GM06990 (cell line): ENCODE results near the gene TNFRSF8.

ENCODE experiments used
- DNase-seq: peaks from one replicate; pipeline ENCODE4 v3.0.0-alpha.2; 2011; ENCODE audit not compliant: insufficient read length; ENCODE audit errors: extremely low read depth
- H3K27me3 ChIP-seq: replicated peaks from 2 replicates; pipeline ENCODE4 v1.6.0; 2011; ENCODE audit warnings: low read length; ENCODE audit not compliant: control insufficient read depth, insufficient read depth
- H3K36me3 ChIP-seq: 2 replicates; pipeline ENCODE4 v1.5.1; 2011; ENCODE audit warnings: low read length; ENCODE audit not compliant: control insufficient read depth, insufficient read depth
- H3K4me3 ChIP-seq: replicated peaks from 2 replicates; pipeline ENCODE4 v1.5.1; 2011; ENCODE audit warnings: low read depth, mild to moderate bottlenecking, control low read depth, low read length
- TF ChIP-seq, protein P1 (sequence below): IDR thresholded peaks from 2 replicates; pipeline ENCODE4 v1.5.1; 2011; ENCODE audit warnings: low read length, control low read depth, mild to moderate bottlenecking, inconsistent platforms; ENCODE audit not compliant: insufficient read depth, poor library complexity, severe bottlenecking

TNFRSF8 gene

DNA sequence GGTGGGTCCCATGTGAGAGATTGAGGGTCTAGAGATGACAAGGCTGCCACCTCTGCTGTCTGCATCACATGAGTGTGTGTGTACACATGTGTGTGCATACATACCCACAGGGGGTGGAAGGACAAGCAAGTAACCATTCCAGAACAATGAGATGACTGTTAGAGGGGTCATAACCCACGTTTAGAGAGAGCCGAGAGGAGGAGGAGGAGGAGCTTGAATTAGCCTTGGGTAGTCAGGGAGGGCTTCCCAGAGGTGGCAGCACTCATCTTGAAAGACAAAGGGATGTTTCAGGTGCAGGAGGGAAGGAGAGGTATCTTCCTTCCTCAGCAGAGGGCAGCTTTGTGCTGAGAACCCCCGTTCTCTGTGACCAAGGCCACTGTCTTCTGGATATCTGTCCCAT is 125.0 kb downstream of the TNFRSF8 start:
- TF ChIP-seq, protein P1, sequence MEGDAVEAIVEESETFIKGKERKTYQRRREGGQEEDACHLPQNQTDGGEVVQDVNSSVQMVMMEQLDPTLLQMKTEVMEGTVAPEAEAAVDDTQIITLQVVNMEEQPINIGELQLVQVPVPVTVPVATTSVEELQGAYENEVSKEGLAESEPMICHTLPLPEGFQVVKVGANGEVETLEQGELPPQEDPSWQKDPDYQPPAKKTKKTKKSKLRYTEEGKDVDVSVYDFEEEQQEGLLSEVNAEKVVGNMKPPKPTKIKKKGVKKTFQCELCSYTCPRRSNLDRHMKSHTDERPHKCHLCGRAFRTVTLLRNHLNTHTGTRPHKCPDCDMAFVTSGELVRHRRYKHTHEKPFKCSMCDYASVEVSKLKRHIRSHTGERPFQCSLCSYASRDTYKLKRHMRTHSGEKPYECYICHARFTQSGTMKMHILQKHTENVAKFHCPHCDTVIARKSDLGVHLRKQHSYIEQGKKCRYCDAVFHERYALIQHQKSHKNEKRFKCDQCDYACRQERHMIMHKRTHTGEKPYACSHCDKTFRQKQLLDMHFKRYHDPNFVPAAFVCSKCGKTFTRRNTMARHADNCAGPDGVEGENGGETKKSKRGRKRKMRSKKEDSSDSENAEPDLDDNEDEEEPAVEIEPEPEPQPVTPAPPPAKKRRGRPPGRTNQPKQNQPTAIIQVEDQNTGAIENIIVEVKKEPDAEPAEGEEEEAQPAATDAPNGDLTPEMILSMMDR = no peak
- H3K27me3 ChIP-seq = no peaks in the 10 kb centered on the region
- peaks cover 18% of the 10 kb centered on the region for H3K36me3 ChIP-seq

DNA sequence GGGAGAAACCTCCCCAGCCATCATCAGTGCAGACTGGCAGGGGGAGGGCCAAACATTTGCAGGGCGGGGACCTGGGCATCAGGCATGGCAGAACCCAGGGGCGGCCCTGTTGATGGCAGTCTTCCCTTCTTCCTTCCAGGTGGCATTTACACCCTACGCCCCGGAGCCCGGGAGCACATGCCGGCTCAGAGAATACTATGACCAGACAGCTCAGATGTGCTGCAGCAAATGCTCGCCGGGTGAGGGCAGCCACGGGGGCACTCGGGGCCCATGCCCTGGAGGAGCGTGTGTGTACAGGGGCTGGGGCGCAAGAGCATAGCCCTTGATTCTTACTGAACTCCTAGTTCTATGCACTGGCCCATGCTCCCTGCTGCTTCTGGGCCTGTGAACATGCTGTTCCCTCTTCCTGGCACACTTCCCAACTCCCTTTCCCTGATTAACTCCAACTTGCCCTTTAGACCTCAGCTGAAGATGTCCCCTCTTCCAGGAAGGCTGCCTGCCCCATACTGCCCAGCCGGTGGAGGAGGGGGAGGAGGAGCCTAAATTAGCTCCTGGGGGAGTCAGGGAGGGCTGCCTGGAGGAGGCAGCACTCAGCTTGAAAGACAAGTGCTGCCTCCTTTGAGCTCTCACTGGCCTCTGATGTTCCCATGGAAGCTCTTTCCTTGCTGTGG is 125.7 kb downstream of the TNFRSF8 start:
- TF ChIP-seq, protein P1 = no peak
- Histone ChIP-seq H3K36me3 (peaks cover 22% of the 10 kb centered on the region), H3K27me3 (no peaks in the 10 kb centered on the region)

More for the DNA sequence above, 125.0 kb downstream of the TNFRSF8 start:
- H3K4me3 ChIP-seq = no peak overlapping the region
- DNase-seq = no peak

DNA sequence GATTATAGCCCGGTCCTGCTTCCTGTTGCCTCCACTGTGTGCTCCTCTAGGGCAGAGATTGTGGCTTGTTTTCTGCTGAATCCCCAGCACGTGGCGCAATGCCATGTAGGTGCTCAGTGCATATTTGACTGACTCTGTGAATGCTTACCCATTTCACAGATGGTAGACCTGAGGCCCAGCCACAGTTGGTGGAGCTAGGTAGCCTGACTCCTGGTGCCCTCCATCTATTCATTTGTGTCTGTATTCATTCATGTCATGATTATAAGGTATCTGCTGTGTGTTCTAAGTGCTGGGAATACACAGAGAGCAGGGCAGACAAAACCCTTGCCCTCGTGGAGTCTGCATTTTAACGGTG is 126.2 kb downstream of the TNFRSF8 start:
- TF ChIP-seq, protein P1 = no peak
- DNase-seq = no peak
- Histone ChIP-seq H3K36me3 (peaks cover 24% of the 10 kb centered on the region), H3K27me3 (no peaks in the 10 kb centered on the region), H3K4me3 (no peak overlapping the region)

More for the DNA sequence above, 125.7 kb downstream of the TNFRSF8 start:
- no peak for DNase-seq
- H3K4me3 ChIP-seq = no peak overlapping the region

DNA sequence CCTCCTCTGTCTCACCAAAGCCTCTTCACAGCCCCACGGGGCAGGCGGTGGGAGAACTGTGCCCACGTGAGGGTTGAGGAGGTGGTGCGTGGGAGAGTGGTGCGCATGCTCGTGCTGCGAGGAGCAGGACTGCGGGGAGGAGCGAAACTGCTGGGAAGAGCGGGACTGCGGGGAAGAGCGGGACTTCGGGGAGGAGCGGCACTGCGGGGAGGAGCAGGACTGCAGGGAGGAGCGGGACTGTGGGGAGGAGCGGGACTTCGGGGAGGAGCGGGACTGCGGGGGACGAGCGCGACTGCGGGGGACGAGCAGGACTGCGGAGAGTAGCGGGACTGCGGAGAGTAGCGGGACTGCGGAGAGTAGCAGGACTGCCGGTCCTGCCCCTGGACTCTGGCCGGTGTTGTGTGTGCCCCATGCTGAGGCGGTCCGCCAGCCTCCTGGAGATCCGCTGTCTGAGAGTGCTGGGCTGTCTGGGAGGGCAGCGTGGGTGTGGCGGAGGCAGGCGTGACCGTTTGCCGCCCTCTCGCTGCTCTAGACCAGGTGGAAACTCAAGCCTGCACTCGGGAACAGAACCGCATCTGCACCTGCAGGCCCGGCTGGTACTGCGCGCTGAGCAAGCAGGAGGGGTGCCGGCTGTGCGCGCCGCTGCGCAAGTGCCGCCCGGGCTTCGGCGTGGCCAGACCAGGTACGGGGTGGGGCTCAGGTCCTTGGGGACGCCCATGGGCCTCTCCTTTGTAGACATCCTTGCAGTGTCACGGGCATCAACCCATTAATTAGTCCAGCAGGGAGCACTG is 128.3 kb downstream of the TNFRSF8 start:
- Histone ChIP-seq H3K27me3 (no peaks in the 10 kb centered on the region), H3K4me3 (no peak overlapping the region), H3K36me3 (peaks cover 28% of the 10 kb centered on the region)
- TF ChIP-seq, protein P1 = no peak
- DNase-seq = no peak
